ENCODE measurements around the gene FOXP1. TPM values are rescaled to one million over a fixed set of nuclear protein-coding genes. Genes with fewer than 3 reads are reported as not detected.

The FOXP1 gene
- polyA plus RNA-seq, 1 donor from 2014 or later: 5.6 TPM

GRCh38 chr3:71513515-71513914 lies 70.0 kb downstream of the FOXP1 start:
- H3K4me3 ChIP-seq (ENCODE audit: low read length): no peak overlapping the region
- no peak overlapping the region for H3K9ac ChIP-seq (ENCODE audit: low read length)
- no peak overlapping the region for H3K4me2 ChIP-seq (ENCODE audit: low read length)
- H3K79me2 ChIP-seq (replicated peaks; ENCODE audit: insufficient read depth, low read length): peaks cover 6% of the 10 kb centered on the region
- H3K27me3 ChIP-seq (ENCODE audit: insufficient read depth, low read depth, low read length): no peaks in the 10 kb centered on the region
- H4K20me1 ChIP-seq (ENCODE audit: insufficient read depth): no peaks in the 10 kb centered on the region
- no peaks in the 10 kb centered on the region for H3K9me3 ChIP-seq (ENCODE audit: low read length)
- TF ChIP-seq, protein P1, sequence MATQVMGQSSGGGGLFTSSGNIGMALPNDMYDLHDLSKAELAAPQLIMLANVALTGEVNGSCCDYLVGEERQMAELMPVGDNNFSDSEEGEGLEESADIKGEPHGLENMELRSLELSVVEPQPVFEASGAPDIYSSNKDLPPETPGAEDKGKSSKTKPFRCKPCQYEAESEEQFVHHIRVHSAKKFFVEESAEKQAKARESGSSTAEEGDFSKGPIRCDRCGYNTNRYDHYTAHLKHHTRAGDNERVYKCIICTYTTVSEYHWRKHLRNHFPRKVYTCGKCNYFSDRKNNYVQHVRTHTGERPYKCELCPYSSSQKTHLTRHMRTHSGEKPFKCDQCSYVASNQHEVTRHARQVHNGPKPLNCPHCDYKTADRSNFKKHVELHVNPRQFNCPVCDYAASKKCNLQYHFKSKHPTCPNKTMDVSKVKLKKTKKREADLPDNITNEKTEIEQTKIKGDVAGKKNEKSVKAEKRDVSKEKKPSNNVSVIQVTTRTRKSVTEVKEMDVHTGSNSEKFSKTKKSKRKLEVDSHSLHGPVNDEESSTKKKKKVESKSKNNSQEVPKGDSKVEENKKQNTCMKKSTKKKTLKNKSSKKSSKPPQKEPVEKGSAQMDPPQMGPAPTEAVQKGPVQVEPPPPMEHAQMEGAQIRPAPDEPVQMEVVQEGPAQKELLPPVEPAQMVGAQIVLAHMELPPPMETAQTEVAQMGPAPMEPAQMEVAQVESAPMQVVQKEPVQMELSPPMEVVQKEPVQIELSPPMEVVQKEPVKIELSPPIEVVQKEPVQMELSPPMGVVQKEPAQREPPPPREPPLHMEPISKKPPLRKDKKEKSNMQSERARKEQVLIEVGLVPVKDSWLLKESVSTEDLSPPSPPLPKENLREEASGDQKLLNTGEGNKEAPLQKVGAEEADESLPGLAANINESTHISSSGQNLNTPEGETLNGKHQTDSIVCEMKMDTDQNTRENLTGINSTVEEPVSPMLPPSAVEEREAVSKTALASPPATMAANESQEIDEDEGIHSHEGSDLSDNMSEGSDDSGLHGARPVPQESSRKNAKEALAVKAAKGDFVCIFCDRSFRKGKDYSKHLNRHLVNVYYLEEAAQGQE (IDR thresholded peaks at IDR 0.05; ENCODE audit: borderline replicate concordance): no peak
- TF ChIP-seq SMC3 (conservative IDR thresholded peaks at IDR 0.05; ENCODE audit: poor library complexity) (no peak), RAD21 (conservative IDR thresholded peaks at IDR 0.05) (no peak), MXI1 (conservative IDR thresholded peaks at IDR 0.05; ENCODE audit: poor library complexity, severe bottlenecking) (no peak), EP300 (conservative IDR thresholded peaks at IDR 0.05; ENCODE audit: poor library complexity, severe bottlenecking) (no peak), CTCF (IDR thresholded peaks at IDR 0.05; ENCODE audit: poor library complexity, severe bottlenecking) (no peak), POLR2AphosphoS5 (IDR thresholded peaks at IDR 0.05) (no peak), TAF1 (IDR thresholded peaks at IDR 0.05; ENCODE audit: low read depth) (no peak), EZH2 (IDR thresholded peaks at IDR 0.05; ENCODE audit: borderline replicate concordance, insufficient read depth, low read length, poor library complexity, severe bottlenecking) (no peak)
- no peak overlapping the region for H2AFZ ChIP-seq (ENCODE audit: low read depth, low read length)
- H3K9me2 ChIP-seq (ENCODE audit: insufficient read depth, low read length): no peaks in the 10 kb centered on the region
- H3F3A ChIP-seq (ENCODE audit: insufficient read depth, low read length, poor library complexity, severe bottlenecking): no peaks in the 10 kb centered on the region
- H3K36me3 ChIP-seq (ENCODE audit: insufficient read depth, low read length): no peaks in the 10 kb centered on the region
- H3K27ac ChIP-seq (ENCODE audit: low read length): no peak overlapping the region

DNA sequence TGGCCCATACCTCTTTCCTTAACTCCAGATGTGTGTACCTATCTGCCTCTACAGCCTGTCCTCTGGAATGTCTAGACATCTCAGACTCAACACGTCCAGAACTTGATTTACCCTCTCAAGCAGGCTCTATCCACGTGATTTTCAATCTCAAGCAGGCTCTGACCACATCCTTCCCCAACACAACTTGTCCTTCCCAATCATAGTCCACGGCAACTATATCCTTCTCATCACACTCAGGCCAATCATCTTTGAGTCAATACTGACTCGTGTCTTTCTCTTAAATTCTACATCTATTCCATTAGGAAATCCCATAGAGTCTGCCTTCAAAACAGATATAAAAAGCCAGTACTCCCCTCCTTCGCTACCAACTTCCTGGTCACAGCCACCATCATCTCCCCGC lies 70.4 kb downstream of the FOXP1 start:
- Histone ChIP-seq H2AFZ (ENCODE audit: low read depth, low read length) (no peak overlapping the region), H3K36me3 (ENCODE audit: insufficient read depth, low read length) (no peaks in the 10 kb centered on the region), H3K4me2 (ENCODE audit: low read length) (no peak overlapping the region), H3K27me3 (ENCODE audit: insufficient read depth, low read depth, low read length) (no peaks in the 10 kb centered on the region), H3K9me2 (ENCODE audit: insufficient read depth, low read length) (no peaks in the 10 kb centered on the region), H3F3A (ENCODE audit: insufficient read depth, low read length, poor library complexity, severe bottlenecking) (no peaks in the 10 kb centered on the region), H3K9me3 (ENCODE audit: low read length) (no peaks in the 10 kb centered on the region), H4K20me1 (ENCODE audit: insufficient read depth) (no peaks in the 10 kb centered on the region), H3K27ac (ENCODE audit: low read length) (no peak overlapping the region), H3K79me2 (replicated peaks; ENCODE audit: insufficient read depth, low read length) (peaks cover 6% of the 10 kb centered on the region), H3K9ac (ENCODE audit: low read length) (no peak overlapping the region), H3K4me3 (ENCODE audit: low read length) (no peak overlapping the region)
- no peak for TF ChIP-seq EP300 (conservative IDR thresholded peaks at IDR 0.05; ENCODE audit: poor library complexity, severe bottlenecking)
- no peak for TF ChIP-seq CTCF (IDR thresholded peaks at IDR 0.05; ENCODE audit: poor library complexity, severe bottlenecking)
- no peak for TF ChIP-seq SMC3 (conservative IDR thresholded peaks at IDR 0.05; ENCODE audit: poor library complexity)
- no peak for TF ChIP-seq RAD21 (conservative IDR thresholded peaks at IDR 0.05)
- no peak for TF ChIP-seq POLR2AphosphoS5 (IDR thresholded peaks at IDR 0.05)
- TF ChIP-seq MXI1 (conservative IDR thresholded peaks at IDR 0.05; ENCODE audit: poor library complexity, severe bottlenecking): no peak
- TF ChIP-seq TAF1 (IDR thresholded peaks at IDR 0.05; ENCODE audit: low read depth): no peak
- TF ChIP-seq EZH2 (IDR thresholded peaks at IDR 0.05; ENCODE audit: borderline replicate concordance, insufficient read depth, low read length, poor library complexity, severe bottlenecking): no peak
- TF ChIP-seq, protein P1 (IDR thresholded peaks at IDR 0.05; ENCODE audit: borderline replicate concordance): no peak
